ENCODE data around the gene NFE2L2. TPM values are rescaled to one million over a fixed set of nuclear protein-coding genes. Genes with fewer than 3 reads are reported as not detected.

NFE2L2 gene
- total and polyA plus RNA-seq, 9 of the 15 experiments (the other 6 are each of a cell fraction or from before 2014, with no cell fraction given): 29.3 to 120 (median 59.3) TPM

GRCh38 chr2:177285892-177286715 is 21.6 kb upstream of the NFE2L2 start (continued):
- no peak for TF ChIP-seq THRB (CRISPR knock-in tag; conservative IDR thresholded peaks at IDR 0.05)
- TF ChIP-seq ELF1 (tag; IDR thresholded peaks at IDR 0.05): no peak
- TF ChIP-seq CTCFL (IDR thresholded peaks at IDR 0.05; ENCODE audit: borderline replicate concordance, insufficient read depth, low read depth, low read length, poor library complexity, severe bottlenecking): no peak
- no peak for TF ChIP-seq ZNF707 (CRISPR knock-in tag; conservative IDR thresholded peaks at IDR 0.05)
- peak; percentile 29; the same call in 1 of the 2 replicates for TF ChIP-seq NFE2 (IDR thresholded peaks at IDR 0.05; ENCODE audit: low read depth)
- TF ChIP-seq NKRF (IDR thresholded peaks at IDR 0.05; ENCODE audit: borderline replicate concordance): no peak
- no peak for TF ChIP-seq RBM39 (optimal IDR thresholded peaks at IDR 0.05; ENCODE audit: low read depth, low read length)
- peak; percentile 82 for TF ChIP-seq NRF1 (conservative IDR thresholded peaks at IDR 0.05 in 1 of 2, IDR thresholded peaks at IDR 0.05 in 1 of 2)
- TF ChIP-seq RAD51 (IDR thresholded peaks at IDR 0.05; ENCODE audit: borderline replicate concordance, low read depth): peak; percentile 51; the same call in 1 of the 2 replicates
- no peak for TF ChIP-seq ZNF253 (CRISPR knock-in tag; conservative IDR thresholded peaks at IDR 0.05)
- TF ChIP-seq HDAC1 (IDR thresholded peaks at IDR 0.05): 0 out of 4 replicates have a peak, but pooled peaks of 1 of the 2 experiments have one; percentile 25
- TF ChIP-seq NFRKB (IDR thresholded peaks at IDR 0.05; ENCODE audit: low read depth): no peak
- no peak for TF ChIP-seq ZNF212 (CRISPR knock-in tag; IDR thresholded peaks at IDR 0.05)
- peak; percentile 70 for TF ChIP-seq MEF2D (tag; conservative IDR thresholded peaks at IDR 0.05; ENCODE audit: low read depth)
- no peak for TF ChIP-seq ZNF184 (CRISPR knock-in tag; IDR thresholded peaks at IDR 0.05)
- no peak for TF ChIP-seq CUX1 (CRISPR knock-in tag; IDR thresholded peaks at IDR 0.05)
- TF ChIP-seq ARNT (IDR thresholded peaks at IDR 0.05): no peak

Data from K562 (cell line).